ENCODE results near the gene DHX35.
A peak's percentile ranks its signal among the peaks of the same experiment; 100 is the strongest.

The DHX35 gene

GRCh38 chr20:39059036-39059435 lies 96.9 kb downstream of the DHX35 start:
- DNase-seq (ENCODE audit: low spot score): no peak

GRCh38 chr20:39066471-39067242 lies 104.5 kb downstream of the DHX35 start:
- no peak for DNase-seq (ENCODE audit: low spot score)

- DNase-seq (ENCODE audit: low spot score): no peak
Observed at GRCh38 chr20:39067526-39068216, 105.5 kb downstream of the DHX35 start.

- DNase-seq (ENCODE audit: low spot score): no peak
Observed at GRCh38 chr20:39069976-39070375, 107.8 kb downstream of the DHX35 start.

GRCh38 chr20:39070484-39071231 lies 108.5 kb downstream of the DHX35 start:
- DNase-seq (ENCODE audit: low spot score): peak; percentile 85

- DNase-seq (ENCODE audit: low spot score): no peak
Observed at GRCh38 chr20:39072132-39072531, 110.0 kb downstream of the DHX35 start.

GRCh38 chr20:39072653-39073052 lies 110.5 kb downstream of the DHX35 start:
- DNase-seq (ENCODE audit: low spot score): no peak

GRCh38 chr20:39075731-39076130 lies 113.6 kb downstream of the DHX35 start:
- DNase-seq (ENCODE audit: low spot score): no peak

GRCh38 chr20:39076958-39077357 lies 114.8 kb downstream of the DHX35 start:
- DNase-seq (ENCODE audit: low spot score): no peak

- no peak for DNase-seq (ENCODE audit: low spot score)
Observed at GRCh38 chr20:39080326-39080725, 118.2 kb downstream of the DHX35 start.

- peak; percentile 88 for DNase-seq (ENCODE audit: low spot score)
Observed at GRCh38 chr20:39081255-39081654, 119.1 kb downstream of the DHX35 start.

GRCh38 chr20:39082622-39083398 lies 120.7 kb downstream of the DHX35 start:
- DNase-seq (ENCODE audit: low spot score): no peak

GRCh38 chr20:39083761-39084160 lies 121.6 kb downstream of the DHX35 start:
- DNase-seq (ENCODE audit: low spot score): no peak

- DNase-seq (ENCODE audit: low spot score): no peak
Observed at GRCh38 chr20:39089029-39089428, 126.9 kb downstream of the DHX35 start.
